Stimulated activated CD4-positive, alpha-beta T cell treated with anti-CD3 and anti-CD28 coated beads, TNF-alpha, amount 100 ng/mL, for 4 hours (primary cell): Measurements from ENCODE around the gene CHRNE.

Source experiments
- DNase-seq, 3 experiments: peaks; one replicate each; pipeline ENCODE4 v3.0.0-alpha.2; 2020; ENCODE audit warnings: low read depth in 3 of 3

CHRNE gene

DNA sequence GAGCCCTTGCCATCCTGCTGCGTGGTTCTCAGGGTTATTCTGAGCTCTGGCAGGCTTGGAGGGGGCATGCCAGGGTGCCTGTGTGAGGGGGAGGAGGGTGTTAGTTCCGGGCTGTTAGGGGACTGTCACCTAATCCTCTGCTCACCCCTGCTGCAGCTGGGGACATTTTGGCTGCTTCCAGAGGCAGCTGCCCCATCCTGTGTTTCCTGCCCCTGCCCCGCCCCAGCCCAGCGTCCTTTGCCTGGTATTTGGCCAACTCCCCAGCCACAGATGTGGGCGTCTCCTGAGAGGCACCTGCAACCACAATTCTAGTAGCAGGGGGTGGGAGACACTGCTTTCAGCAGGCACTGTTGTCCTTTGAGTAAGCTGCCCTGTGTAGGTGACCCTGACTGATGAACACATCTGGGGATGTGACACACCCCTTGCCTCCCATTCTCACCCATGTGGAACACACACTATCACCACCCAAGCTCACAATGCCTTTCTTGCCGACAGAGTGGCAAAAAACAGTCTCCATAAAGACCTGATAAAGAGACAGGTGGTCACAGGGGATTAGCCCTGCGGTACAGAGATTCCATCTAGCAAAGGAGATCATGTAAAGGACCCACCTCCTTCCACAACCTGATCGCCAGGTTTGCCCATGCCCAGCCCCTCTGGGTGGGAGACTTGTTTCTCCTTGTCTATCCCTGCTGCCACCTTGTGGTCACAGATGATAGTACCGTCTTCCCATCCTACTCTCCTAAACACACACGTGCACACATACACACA lies at the start of gene CHRNE:
CHRNE (minus strand) TSS at position 48 of the 768 bp plus-strand sequence; CDS start at position 13, 35 bp downstream.
- DNase-seq, result peak in 2 of 3 experiments; percentile 51 to 63

DNA sequence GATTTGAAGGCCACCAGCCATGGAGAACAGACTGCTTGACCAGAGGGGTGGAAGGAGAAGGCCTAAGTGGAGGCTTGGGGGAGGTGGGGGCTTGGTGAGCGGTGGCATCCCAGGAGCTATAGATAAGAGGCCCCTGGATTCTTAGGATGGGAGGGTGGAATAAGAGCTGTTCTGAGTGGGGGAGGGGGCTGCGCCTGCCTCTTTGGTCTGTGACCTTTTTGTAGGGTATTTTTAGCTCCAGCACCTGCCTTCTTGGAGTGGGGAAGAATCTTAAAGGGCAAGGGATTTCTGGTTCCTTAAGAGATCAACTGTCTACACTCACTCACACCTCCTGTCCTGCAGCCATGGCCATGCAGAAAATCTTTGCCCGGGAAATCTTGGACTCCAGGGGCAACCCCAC lies 48.6 kb upstream of the CHRNE start:
- DNase-seq, result no peak

DNA sequence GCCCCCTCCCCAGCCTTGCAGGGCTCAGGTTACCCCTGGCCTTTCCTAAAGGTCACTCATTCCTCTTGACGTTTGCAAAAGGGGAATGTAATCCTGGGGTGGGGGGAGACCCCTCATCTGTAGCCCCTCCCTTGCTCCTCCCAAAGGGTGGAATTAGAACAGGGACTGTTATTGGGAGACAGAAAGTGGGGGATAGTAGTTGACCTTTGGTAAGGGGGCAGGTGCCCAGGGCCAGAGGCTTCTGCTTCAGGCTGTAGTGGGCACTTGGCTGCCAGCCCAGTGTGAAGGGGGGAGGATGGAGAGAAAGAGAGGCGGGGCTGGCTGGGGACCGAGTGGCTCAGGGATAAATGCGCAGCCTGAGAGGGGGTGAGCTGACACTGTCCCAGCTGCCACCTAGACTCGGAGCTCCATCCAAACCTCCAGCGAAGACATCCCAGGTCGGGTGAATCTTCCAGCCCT lies 47.9 kb upstream of the CHRNE start, which contains the start of gene ENO3:
ENO3 (plus strand) TSS at position 374 of the 459 bp plus-strand sequence. CDS start 711 bp downstream, outside the sequence.
- no peak for DNase-seq

DNA sequence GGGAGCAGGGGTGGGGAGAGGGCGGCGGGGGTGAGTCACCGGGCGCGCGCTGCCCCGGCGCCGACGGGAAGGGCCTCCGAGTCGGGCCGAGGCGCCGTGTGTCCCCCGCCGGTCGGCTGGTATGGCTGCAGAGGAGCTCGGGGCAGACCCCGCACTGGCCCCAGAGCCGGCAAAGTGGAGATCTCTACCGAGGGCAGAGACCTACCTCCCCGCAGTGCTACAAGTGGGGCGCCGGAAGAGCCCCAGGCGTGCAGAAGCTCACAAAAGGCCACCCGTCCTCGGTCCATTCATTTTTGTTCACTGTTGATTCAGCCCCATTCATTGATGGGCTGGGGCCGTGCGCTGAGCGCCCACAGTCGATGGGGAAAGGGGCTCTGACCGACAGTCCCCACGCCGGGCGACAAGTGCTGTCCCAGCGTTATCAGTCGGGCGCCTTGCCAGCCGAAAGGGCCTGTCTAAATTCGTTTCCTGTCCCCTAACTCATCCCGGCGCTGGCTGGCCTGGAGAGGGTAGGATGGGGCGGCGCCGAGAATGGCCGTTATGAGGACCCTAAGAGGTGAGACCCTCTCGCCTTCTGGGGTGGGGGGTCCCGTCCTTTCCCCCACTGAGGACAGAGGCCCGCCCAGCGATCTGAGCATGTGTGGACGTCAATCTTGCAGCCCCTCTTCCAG lies 47.3 kb upstream of the CHRNE start:
- DNase-seq, result peak in 1 of 3 experiments; percentile 61

DNA sequence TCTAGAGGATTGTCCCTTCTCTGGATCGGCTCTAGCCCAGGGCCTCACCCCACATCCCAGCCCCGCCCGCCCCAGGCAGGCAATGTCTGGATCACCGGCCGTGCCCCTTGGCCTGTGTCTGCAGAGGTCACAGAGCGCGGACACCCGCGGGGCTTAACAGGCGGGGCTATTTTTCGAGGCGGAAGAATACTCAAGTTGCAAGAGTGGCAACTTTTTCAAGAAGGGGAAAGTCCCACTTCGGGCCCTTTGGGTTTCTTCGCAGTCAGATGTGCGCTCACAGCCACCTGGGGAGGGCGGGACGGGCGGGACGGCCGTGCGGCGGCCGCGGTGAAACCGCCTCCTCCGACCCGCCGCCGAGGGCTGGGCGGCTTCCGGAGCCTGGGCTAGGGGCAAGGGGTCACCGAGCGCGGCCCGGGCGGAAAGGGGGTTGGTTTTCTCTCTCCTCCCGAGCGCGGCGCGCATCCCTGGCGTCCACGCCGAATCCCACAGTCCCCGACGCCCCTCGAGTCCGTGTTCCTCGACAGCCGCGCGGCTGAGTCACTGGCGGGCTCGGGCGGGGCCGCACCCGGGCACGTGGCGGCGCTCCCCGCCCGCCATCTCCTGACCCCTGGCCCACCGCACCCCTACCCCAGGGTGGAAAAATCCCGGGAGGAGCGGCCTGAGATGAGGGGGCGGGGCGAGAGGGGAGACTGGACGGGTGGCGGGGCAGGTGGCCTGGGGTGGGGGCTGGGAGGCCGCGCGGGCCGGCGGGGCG lies 46.6 kb upstream of the CHRNE start:
- DNase-seq, result peak; percentile 60 to 72 (median 65)

DNA sequence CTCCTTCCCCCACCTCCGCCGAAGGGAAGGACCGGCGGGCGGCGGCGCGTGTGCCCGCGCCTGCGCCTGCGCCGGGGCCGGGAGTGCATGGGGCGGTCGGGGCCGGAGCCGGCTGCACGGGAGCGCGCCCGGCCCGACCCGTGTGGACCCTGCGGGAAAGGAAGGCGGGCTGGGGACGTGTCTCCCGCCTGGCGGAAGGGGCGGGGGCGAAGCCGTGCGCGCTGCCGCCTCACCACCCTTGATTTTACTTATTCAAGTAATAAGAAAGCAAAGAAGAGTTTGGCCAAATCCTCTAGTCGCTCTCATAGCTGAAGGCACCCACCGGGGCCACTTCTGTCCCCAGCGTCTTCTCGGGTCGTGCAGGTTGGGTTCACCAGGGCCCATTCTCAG lies 46.0 kb upstream of the CHRNE start:
- peak in 1 of 3 experiments; percentile 54 for DNase-seq

DNA sequence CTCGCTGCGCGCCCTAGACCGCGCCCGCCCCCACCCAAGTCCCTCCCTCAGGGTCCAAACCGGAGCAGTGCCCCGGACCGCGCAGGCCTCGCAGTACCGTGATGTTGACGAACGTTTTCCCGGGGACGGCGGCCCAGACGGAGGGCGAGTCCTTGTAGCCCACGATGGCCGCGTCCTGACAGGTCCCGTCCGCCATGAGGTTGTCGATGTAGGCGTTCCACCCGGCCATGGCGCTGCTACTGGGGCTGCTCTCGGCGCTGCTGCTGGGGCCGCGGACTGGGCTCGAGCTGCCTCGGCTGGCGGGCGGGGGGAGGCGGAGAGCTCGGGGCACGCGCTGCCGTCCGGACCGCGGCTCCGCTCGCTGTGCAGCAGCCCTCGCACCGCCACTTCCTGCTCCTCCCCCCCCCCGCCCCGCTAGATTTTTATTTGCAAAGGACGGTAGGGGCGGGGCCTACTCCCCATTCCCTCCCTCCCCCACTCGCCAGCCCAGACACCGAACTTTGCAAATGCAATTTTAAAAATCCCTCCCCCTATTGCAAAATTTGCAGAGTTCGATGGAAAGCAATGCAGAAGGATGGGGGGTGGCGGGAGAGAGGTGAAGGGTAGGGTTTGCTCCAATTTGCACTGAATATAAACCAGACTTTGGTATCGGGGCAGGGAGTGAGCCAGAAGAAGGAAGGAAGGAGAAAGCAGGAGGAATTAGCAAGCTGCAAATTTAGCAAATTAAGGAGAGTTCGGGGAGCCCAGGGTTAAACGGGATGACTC lies 45.5 kb upstream of the CHRNE start, which contains the start of gene PFN1:
PFN1 (minus strand) TSS at position 365 of the 765 bp plus-strand sequence; CDS start at position 229, 136 bp downstream.
- DNase-seq, result peak; percentile 82 to 87 (median 86)

DNA sequence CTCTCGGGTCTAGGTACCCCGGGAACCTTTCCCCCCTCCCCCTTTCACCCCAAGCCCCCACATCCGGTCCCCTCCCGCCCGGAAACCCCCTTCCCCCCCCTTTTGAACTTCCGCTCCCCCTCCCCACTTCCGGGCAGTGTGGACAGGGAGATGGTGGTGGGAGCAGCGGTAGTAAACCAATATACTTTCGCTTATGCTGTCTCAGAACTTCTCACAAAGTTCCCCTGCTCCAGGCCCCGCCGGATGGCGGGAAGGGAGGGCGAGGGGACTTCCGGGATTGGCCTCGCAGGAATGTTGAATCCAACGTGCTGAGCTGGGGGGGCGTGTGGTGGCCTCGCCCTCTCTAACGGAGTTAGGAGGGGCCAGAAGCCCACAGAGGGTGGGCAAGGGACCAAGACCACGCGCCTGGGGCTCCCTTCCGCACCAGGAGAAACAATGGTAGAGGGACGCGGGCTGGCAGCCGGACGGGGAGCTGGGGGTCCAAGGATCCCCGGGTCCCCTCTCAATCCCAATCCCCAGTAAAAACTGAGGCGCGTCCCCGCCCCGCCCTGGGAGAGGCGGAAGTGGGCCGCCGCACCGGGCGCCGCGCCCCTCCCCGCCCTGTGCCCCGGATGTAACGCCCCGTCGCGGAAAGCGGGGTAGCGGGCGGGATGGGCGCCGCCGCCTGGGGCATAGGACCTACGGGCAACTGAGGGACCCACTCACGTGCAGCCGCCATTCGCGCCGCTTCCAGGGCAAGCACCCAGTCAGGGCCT lies 44.7 kb upstream of the CHRNE start:
- DNase-seq, result peak in 2 of 3 experiments; percentile 50 to 62

DNA sequence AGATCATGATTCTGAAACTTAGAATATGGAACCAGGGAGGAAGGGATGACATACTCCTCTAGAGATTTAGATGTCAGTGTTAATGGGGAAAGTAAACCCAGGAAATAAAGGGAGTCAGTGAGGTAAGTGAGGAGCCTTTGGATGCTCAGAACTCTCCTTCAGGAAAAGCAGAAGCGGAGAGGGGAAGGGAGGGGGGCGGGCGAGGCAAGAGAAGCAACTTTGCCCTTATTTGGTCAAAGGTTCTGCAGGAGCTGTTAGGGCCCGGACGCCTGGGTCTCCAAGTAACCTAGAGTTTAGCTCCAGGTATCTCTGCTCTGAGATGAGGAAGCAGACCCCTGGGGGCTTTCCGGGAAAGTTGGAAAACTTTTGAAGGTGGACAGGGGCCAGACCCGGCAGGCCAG lies 44.1 kb upstream of the CHRNE start:
- no peak for DNase-seq

DNA sequence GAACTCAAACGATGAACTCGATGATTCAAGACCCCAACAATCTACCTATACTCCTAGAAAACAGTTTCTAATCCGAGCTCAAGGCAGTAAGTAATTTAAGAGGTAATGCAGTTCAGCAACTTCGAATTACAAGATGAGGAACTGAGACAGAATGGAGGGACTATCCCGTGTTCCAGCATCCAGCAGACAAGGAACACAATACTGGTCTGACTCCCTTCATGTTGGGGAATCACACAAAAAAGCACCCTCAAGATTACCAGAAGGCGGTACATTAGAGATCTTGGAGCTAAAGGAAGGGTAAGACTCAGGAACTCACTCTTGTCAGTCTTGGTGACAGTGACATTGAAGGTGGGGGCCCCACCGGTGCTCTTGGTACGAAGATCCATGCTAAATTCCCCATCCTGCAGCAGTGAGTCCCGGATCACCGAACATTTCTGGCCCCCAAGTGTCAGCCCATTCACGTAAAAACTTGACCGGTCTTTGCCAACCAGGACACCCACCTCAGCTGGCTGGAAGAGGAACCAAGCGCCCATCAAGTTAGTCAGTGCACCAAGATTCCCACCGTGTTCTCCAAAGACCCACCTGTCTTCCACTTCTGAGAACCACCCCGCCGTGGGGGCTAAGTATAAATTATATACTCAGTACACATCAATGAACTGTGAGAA lies 43.5 kb upstream of the CHRNE start:
- no peak for DNase-seq

DNA sequence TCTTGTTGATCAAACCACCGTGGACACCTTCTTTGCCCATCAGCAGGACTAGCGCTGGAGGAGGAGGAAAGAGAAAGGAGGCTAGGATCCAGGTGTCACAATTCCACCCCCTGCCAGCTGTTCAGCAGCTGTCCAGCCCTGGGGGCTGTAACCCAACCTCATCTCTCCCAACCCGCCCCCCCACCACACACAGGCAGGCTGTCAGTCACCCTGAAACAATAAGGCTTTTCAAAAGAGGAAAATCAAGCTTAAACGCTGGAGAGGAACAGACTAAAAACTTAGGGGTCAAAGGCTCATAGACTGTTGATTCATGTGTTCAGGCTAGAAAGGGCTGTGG lies 43.0 kb upstream of the CHRNE start:
- no peak for DNase-seq

DNA sequence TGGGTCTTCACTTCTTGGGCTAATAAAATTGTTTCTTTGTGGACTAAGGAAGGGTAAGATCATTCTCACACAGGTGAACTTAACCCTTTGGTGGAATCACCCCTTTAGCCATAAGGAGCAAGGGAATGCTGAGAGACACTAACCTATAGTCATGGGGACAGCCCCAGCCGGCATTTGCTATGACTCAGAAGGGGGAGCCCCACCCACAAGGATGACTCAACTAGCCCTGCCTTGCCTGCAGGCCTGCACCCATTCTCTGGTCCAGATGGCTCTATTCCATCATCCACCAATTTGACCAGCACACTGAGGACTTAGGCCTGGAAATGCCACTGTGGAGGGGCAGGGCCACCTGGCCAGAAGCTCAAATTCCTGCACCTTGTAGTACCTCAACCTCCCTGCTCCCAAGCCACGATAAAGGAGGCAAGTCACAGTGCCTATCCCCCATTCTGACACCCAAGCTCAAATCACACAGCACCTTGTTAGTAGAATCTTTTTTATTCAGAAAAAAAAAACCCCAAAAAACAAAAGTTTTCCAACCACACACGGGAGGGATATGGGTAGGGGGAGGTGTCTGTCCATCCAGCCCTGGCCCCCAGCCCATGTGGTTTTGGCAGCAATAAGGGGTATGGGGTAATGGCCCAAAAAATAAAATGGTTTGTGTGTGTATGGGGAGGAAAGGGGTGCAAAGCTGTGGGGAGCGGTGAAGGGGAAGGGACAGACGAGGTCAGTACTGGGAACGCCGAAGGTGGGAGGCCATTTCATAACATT lies 42.5 kb upstream of the CHRNE start:
- DNase-seq, result peak; percentile 75 to 79 (median 78)

DNA sequence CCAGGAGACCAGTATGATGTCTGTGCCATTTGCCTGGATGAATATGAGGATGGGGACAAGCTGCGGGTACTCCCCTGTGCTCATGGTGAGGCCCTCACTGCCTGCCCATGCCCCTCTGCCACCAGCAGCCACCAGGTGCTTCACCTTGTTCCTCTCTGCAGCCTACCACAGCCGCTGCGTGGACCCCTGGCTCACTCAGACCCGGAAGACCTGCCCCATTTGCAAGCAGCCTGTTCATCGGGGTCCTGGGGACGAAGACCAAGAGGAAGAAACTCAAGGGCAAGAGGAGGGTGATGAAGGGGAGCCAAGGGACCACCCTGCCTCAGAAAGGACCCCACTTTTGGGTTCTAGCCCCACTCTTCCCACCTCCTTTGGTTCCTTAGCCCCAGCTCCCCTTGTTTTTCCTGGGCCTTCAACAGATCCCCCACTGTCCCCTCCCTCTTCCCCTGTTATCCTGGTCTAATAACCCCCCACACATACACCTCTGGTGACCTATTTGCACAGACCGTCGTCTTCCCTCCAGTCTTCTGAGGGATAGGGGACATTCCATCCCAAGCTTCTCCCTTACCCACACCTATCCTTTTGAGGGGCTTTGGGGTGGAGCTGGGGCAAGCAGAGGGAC lies 41.8 kb upstream of the CHRNE start:
- DNase-seq, result no peak

DNA sequence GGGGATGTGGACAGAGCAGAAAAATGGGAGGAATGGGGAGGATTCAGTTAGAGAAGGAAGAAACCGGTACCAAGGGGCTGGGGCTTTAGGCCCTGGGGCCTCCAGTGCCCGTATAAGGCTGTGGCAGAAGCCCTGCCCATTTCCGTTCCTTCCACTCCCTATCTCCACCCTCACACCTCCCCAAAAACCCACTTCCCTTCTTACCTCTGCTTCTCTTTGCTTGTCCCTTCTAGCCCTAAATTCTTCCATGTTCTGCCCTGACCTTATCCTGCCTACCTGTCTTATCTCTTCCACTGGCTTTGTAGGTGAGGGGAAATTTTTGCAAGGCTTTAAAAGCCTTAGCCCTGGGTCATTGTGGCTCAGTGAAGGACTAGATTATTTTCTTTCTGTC lies 41.3 kb upstream of the CHRNE start:
- no peak for DNase-seq

DNA sequence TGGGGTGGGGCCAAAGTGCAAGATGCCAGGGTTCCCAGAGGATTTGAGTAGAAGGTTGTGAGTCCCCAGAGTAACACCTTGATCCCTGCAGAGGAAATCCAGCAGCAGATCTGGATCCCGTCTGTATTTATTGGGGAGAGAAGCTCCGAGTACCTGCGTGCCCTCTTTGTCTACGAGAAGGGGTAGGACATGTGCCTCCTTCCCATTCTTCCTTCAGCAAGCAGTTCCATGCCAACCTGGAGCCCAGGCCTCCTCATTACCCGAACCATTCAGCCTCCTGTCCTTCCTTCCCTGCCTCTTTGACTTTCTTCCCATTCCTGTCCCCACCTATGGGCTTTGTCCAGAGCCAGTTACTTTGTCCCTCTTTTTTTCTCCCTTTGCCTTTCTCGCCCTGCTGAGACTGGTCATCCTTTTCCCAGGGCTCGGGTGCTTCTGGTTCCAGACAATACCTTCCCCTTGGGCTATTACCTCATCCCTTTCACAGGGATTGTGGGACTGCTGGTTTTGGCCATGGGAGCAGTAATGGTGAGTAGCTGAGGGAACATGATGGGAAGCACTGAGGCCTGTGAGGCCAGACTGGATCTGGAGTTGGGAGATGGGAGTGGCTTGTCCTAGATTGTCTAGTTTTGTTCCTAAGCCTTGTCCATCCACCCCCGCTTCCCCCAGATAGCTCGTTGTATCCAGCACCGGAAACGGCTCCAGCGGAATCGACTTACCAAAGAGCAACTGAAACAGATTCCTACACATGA lies 40.0 kb upstream of the CHRNE start:
- no peak for DNase-seq

DNA sequence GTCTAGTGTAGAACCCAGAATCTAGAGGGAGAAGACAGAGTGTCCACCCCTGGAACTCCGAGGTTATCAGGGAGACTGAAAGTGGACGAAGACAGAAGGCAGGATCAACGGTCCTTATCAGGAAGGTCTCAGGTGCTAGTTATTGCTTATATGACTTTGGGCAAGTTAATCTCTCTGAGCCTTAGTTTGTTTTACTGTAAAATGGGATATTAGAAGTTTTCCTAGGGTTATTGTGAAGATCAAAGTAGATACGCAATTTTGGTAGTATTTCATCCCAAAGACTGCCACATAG lies 38.4 kb upstream of the CHRNE start:
- no peak for DNase-seq

DNA sequence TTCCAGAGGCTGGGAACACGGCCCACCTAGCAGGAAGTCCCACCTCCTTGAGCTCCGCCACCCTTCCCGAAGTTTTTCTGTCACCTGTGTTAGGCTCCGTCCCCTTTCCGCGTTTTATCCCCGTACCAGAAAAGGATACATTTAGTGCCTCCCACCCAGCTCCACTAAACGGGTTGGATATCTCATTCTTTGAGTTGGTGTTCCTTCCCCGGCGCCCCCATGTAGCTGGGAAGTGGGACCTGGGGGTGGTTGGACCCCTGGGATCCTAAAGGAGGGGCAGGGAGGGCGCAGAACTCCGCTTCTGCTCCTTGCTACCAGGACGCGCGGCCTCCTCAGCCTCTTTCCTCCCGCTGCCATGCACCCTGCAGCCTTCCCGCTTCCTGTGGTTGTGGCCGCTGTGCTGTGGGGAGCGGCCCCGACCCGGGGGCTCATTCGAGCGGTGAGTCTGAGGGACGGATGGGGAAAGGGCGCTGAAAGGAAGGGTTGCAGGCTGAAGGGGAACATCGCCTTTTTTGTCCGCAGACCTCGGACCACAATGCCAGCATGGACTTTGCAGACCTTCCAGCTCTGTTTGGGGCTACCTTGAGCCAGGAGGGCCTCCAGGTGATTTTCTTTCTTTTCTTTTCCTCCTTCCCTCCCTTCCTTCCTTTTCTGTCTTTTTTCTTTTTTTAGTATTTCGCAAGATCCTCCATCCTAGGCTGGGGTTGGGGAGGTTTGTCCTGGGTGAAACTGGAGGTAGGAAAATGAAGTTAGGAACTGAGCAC lies 37.8 kb upstream of the CHRNE start:
- DNase-seq, result no peak
